Neural progenitor cell (in vitro differentiated cells): ENCODE results near the gene SRRM1.

ENCODE experiments used
- EZH2 ChIP-seq: fragments of 200-600 bp; sonication (generic); IDR thresholded peaks from 2 replicates; pipeline ENCODE4 v1.6.1; 2017; ENCODE audit warnings: antibody characterized with exemption, mild to moderate bottlenecking, moderate library complexity
- EZH2phosphoT487 ChIP-seq: fragments of 200-600 bp; sonication (generic); IDR thresholded peaks from 2 replicates; pipeline ENCODE4 v1.6.1; 2017; ENCODE audit warnings: antibody characterized with exemption
- TF ChIP-seq, protein P1 (sequence below): fragments of 200-600 bp; sonication (generic); IDR thresholded peaks from 2 replicates; pipeline ENCODE4 v1.5.1; 2017; ENCODE audit warnings: antibody characterized with exemption, mild to moderate bottlenecking

DNA sequence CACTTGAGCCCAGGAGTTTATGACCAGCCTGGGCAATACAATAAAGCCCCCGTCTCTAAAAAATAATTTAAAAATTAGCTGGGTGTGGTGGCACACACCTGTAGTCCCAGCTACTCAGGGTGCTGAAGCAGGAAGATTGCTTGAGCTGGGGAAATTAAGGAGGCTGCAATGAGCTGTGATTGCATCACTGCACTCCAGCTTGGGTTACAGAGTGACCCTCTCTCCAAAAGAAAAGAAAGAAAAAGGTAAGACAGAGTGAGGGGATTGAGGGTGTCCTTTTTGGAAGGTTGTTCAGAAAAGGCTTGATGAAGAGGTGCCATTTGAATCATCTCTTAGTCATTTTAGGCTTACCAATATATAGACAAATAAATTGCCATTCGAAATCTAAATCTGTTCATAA, 4.0 kb upstream of the SRRM1 start:
- TF ChIP-seq, protein P1, sequence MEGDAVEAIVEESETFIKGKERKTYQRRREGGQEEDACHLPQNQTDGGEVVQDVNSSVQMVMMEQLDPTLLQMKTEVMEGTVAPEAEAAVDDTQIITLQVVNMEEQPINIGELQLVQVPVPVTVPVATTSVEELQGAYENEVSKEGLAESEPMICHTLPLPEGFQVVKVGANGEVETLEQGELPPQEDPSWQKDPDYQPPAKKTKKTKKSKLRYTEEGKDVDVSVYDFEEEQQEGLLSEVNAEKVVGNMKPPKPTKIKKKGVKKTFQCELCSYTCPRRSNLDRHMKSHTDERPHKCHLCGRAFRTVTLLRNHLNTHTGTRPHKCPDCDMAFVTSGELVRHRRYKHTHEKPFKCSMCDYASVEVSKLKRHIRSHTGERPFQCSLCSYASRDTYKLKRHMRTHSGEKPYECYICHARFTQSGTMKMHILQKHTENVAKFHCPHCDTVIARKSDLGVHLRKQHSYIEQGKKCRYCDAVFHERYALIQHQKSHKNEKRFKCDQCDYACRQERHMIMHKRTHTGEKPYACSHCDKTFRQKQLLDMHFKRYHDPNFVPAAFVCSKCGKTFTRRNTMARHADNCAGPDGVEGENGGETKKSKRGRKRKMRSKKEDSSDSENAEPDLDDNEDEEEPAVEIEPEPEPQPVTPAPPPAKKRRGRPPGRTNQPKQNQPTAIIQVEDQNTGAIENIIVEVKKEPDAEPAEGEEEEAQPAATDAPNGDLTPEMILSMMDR = no peak
- TF ChIP-seq EZH2 = no peak
- TF ChIP-seq EZH2phosphoT487 = no peak
